ENCODE results near the gene RER1. TPM values are rescaled to one million over a fixed set of nuclear protein-coding genes. Genes with fewer than 3 reads are reported as not detected.

RER1 gene
- total RNA-seq, 1 donor from 2014 or later = 197 TPM

DNA sequence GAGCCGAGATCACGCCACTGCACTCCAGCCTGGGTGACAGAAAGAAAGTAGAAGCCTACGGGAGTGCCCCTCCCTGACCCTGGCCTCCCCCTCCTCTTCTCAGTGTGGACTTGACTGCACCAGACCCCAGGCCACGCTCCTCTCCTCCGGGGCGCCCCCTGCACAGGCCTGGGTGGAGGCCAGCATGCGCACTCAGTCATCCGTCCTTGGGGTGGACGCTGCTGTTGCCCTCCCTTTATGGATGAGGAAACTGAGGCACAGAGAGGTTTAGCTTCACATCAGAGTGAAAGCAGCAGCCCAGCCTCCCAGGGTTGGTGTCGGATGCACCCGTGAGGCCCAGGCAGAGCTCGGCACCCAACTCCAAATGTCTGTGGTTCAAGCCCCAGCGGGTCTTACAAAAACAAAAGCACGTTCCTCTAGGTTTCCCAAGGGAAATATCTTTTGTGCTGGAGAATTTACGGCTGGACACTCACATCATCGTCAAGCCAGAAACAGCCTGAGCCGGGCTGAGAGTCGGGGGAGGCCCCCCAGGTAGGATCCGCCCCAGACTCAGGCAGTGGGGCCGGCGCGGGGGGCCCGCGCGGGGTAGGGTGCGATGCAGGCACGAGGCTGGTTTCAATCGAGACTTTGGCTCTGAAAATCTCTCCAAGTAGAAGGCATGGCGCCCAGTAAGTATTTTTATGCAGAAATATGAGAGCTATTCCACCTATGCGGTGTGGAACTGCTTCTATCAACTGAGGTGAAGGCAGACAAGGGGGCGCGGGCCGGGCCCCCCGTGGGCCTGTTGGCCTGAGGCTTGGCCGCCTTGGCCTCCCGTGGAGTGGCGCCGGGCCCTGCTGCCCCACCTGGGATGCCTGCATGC, 36.9 kb upstream of the RER1 start:
- Mint-ChIP-seq H3K36me3 (ENCODE audit: low read depth, unreplicated experiment) (peaks cover 4% of the 10 kb centered on the region), H3K4me1 (ENCODE audit: low read depth, unreplicated experiment) (no peaks in the 10 kb centered on the region), H3K27me3 (ENCODE audit: low read depth, unreplicated experiment) (peaks cover 11% of the 10 kb centered on the region), H3K4me3 (ENCODE audit: unreplicated experiment) (no peak overlapping the region), H3K9me3 (ENCODE audit: unreplicated experiment) (peaks cover 2% of the 10 kb centered on the region), H3K27ac (ENCODE audit: unreplicated experiment) (no peak overlapping the region)
- FAIRE-seq (no peak), DNase-seq (ENCODE audit: low read depth) (no peak)
- H3K36me3 ChIP-seq (ENCODE audit: insufficient read depth, low read length) = no peaks in the 10 kb centered on the region
- no peak overlapping the region for H2AFZ ChIP-seq (ENCODE audit: low read depth, low read length)
- H3K79me2 ChIP-seq (ENCODE audit: insufficient read depth, low read length) = no peaks in the 10 kb centered on the region
- H3K9ac ChIP-seq (ENCODE audit: low read length) = no peak overlapping the region
- no peaks in the 10 kb centered on the region for H3K9me3 ChIP-seq (ENCODE audit: insufficient read depth, low read depth, low read length)
- H3K4me3 ChIP-seq (ENCODE audit: insufficient read depth, low read depth, low read length) = no peak overlapping the region
- no peak for TF ChIP-seq EZH2 (IDR thresholded peaks at IDR 0.05; ENCODE audit: insufficient read depth, low read length)
- TF ChIP-seq, protein P1, sequence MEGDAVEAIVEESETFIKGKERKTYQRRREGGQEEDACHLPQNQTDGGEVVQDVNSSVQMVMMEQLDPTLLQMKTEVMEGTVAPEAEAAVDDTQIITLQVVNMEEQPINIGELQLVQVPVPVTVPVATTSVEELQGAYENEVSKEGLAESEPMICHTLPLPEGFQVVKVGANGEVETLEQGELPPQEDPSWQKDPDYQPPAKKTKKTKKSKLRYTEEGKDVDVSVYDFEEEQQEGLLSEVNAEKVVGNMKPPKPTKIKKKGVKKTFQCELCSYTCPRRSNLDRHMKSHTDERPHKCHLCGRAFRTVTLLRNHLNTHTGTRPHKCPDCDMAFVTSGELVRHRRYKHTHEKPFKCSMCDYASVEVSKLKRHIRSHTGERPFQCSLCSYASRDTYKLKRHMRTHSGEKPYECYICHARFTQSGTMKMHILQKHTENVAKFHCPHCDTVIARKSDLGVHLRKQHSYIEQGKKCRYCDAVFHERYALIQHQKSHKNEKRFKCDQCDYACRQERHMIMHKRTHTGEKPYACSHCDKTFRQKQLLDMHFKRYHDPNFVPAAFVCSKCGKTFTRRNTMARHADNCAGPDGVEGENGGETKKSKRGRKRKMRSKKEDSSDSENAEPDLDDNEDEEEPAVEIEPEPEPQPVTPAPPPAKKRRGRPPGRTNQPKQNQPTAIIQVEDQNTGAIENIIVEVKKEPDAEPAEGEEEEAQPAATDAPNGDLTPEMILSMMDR (IDR thresholded peaks at IDR 0.05; ENCODE audit: insufficient read depth, low read depth, low read length) = no peak
- no peak overlapping the region for H3K27ac ChIP-seq (ENCODE audit: low read depth, low read length)
- no peaks in the 10 kb centered on the region for H3K4me1 ChIP-seq (ENCODE audit: insufficient read depth, low read length)
- H3K27me3 ChIP-seq (ENCODE audit: insufficient read depth, low read length) = no peaks in the 10 kb centered on the region
- no peaks in the 10 kb centered on the region for H4K20me1 ChIP-seq (ENCODE audit: insufficient read depth, low read length)
- no peak overlapping the region for H3K4me2 ChIP-seq (ENCODE audit: low read length)

DNA sequence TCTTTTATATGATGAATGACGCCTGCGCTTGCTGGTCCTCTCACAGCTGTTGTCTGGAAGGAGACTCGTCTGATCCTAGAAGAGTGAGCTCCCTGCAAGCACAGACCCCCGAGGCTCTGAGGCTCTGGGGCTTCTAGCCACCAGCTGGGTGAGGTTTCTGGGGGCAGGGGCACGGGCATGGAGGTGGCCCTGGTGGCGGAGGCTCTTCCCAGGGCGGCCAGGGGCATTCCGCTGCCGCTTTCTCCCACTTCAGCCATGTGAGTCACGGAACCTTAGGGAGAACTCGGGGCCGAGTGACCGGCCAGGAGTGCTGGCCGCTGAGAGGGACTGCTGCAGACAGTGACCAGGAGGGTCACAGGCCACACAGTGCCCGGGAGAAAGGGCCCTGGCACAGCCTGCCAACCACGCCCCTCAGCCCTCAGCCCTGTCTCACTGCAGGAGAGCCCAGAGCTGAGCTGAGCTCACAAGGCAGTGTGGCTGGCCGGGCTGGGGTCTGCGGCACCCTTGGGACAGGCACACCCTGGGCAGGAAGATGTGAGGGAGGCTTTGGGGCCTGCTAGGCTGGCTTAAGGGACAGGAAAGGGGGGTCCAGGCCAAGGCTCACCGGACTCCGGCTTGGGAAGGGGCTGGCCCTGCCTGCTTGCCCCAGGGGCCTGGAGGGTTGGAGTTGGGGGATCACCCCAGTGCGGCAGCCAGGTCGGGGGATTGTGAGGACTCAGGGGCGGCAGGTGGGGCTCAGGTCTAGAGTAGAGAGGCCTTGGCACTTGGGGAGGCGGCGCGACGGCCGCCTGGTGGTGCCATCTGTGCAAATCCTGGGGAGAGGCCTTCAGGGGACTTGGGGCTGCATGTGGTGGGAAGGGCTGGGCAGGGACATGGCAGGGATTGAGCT, 36.0 kb upstream of the RER1 start:
- Histone ChIP-seq H3K4me2 (ENCODE audit: low read length) (no peak overlapping the region), H3K36me3 (ENCODE audit: insufficient read depth, low read length) (no peaks in the 10 kb centered on the region), H3K4me3 (ENCODE audit: insufficient read depth, low read depth, low read length) (no peak overlapping the region), H3K9me3 (ENCODE audit: insufficient read depth, low read depth, low read length) (no peaks in the 10 kb centered on the region), H2AFZ (ENCODE audit: low read depth, low read length) (no peak overlapping the region), H3K9ac (ENCODE audit: low read length) (no peak overlapping the region), H3K4me1 (ENCODE audit: insufficient read depth, low read length) (no peaks in the 10 kb centered on the region), H3K27me3 (ENCODE audit: insufficient read depth, low read length) (no peaks in the 10 kb centered on the region), H3K79me2 (ENCODE audit: insufficient read depth, low read length) (no peaks in the 10 kb centered on the region), H4K20me1 (ENCODE audit: insufficient read depth, low read length) (no peaks in the 10 kb centered on the region), H3K27ac (ENCODE audit: low read depth, low read length) (no peak overlapping the region)
- FAIRE-seq = no peak
- Mint-ChIP-seq H3K4me1 (ENCODE audit: low read depth, unreplicated experiment) (no peaks in the 10 kb centered on the region), H3K36me3 (ENCODE audit: low read depth, unreplicated experiment) (peaks cover 4% of the 10 kb centered on the region), H3K9me3 (ENCODE audit: unreplicated experiment) (peaks cover 2% of the 10 kb centered on the region), H3K27me3 (ENCODE audit: low read depth, unreplicated experiment) (peaks cover 11% of the 10 kb centered on the region), H3K4me3 (ENCODE audit: unreplicated experiment) (no peak overlapping the region), H3K27ac (ENCODE audit: unreplicated experiment) (no peak overlapping the region)
- TF ChIP-seq EZH2 (IDR thresholded peaks at IDR 0.05; ENCODE audit: insufficient read depth, low read length) = no peak
- TF ChIP-seq, protein P1 (IDR thresholded peaks at IDR 0.05; ENCODE audit: insufficient read depth, low read depth, low read length) = no peak
- DNase-seq (ENCODE audit: low read depth) = no peak
